Vagina (tissue), 2 donors: ENCODE measurements around the gene GNAL. TPM values are rescaled to one million over a fixed set of nuclear protein-coding genes. Genes with fewer than 3 reads are reported as not detected.

Experiments used
- DNase-seq, 2 donors: peaks; one replicate each; pipeline ENCODE4 v3.0.0-alpha.2; 2017; ENCODE audit errors: extremely low spot score in 2 of 2
- H3K27ac ChIP-seq: fragments of 200-600 bp; sonication (generic); one replicate; pipeline ENCODE4 v1.5.1; 2019
- H3K27me3 ChIP-seq: fragments of 200-600 bp; sonication (generic); one replicate; pipeline ENCODE4 v1.5.1; 2019
- H3K36me3 ChIP-seq, 2 donors: fragments of 200-600 bp; sonication (generic); one replicate each; pipeline ENCODE4 v1.5.1; 2017 to 2019
- H3K4me1 ChIP-seq: fragments of 200-600 bp; sonication (generic); one replicate; pipeline ENCODE4 v1.5.1; 2019
- H3K4me3 ChIP-seq, 2 donors: fragments of 200-600 bp; sonication (generic); 1 replicate in 1 of 2; 2 replicates in 1 of 2; pipeline ENCODE4 v1.5.1; 2016 to 2019
- H3K9me3 ChIP-seq: fragments of 200-600 bp; sonication (generic); one replicate; pipeline ENCODE4 v1.5.1; 2019
- POLR2A ChIP-seq, 2 donors: fragments of 450-650 bp; IDR thresholded peaks; one replicate each; pipeline ENCODE4 v1.6.1; 2017; ENCODE audit warnings: antibody characterized with exemption in 2 of 2, mild to moderate bottlenecking in 2 of 2, moderate library complexity in 2 of 2
- POLR2AphosphoS5 ChIP-seq, 2 donors: sonication (generic); formaldehyde crosslinking; IDR thresholded peaks; one replicate each; pipeline ENCODE4 v1.9.0; 2017; ENCODE audit warnings: antibody characterized with exemption in 2 of 2, mild to moderate bottlenecking in 2 of 2, low read depth in 1 of 2; ENCODE audit not compliant: insufficient read depth in 1 of 2
- intact Hi-C: fragments of 100-400 bp; cut with DNase I; formaldehyde crosslinking; loops from one replicate; pipeline ENCODE4 v1.15.1; 2023
- total RNA-seq: library from RNA; depleted of rRNA; stranded (reverse); fragments of >200 nt; gene quantifications from one replicate; pipeline ENCODE4 v1.2.3, GENCODE V29; 2016
- TF ChIP-seq, protein P1 (sequence below), 3 experiments: fragments of 450-650 bp in 2 of 3; fragments of 200-600 bp in 1 of 3; sonication (generic) in 1 of 3; IDR thresholded peaks; one replicate each; pipeline ENCODE4 v1.5.1; 2017 to 2019; ENCODE audit warnings: antibody characterized with exemption in 3 of 3, mild to moderate bottlenecking in 2 of 3, moderate library complexity in 2 of 3

Gene GNAL
- total RNA-seq, 1 donor from 2014 or later: 23.3 TPM

DNA sequence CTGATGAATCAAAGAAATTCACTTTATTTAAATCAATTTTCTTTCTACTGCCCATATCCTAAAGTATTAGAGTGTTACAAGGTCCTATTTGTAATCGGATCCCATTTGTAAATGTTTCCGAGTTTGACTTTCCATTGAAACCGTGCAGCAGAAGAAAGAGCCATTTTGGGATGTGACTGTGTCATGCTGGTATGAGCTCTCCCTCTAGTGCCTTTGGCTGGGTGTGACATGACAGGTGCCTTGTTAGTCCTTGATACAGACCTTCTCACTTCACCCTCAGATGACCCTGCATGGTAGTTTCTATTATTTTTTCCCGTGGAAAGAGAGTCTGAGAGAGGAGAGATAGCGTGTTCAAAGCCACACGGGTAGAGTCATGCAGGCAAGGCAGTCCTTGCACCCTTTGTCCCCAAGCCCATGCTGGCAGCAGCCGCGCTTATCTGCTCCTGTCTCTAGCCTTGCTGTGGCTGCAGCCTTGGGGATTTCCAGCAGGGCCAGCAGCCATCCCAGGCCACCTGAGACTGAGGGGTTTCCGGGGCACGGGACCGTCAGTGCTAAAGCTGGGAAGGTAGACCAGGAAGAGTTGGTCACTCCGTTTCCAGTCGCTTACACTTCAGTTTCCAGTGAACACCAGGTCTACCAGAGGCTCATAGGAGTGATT is 183.5 kb downstream of the GNAL start:
- Histone ChIP-seq H3K27ac (no peak overlapping the region), H3K4me3 (no peak overlapping the region), H3K4me1 (no peaks in the 10 kb centered on the region), H3K27me3 (no peaks in the 10 kb centered on the region), H3K9me3 (no peaks in the 10 kb centered on the region), H3K36me3 (peaks cover 0 to 14% of the 10 kb centered on the region in 2 donors)
- DNase-seq: no peak
- intact Hi-C loops: no loop called here
- TF ChIP-seq POLR2A (IDR thresholded peaks at IDR 0.05) (no peak), POLR2AphosphoS5 (IDR thresholded peaks at IDR 0.05; ENCODE audit: insufficient read depth in 1 of 2, low read depth in 1 of 2) (no peak)
- TF ChIP-seq, protein P1, sequence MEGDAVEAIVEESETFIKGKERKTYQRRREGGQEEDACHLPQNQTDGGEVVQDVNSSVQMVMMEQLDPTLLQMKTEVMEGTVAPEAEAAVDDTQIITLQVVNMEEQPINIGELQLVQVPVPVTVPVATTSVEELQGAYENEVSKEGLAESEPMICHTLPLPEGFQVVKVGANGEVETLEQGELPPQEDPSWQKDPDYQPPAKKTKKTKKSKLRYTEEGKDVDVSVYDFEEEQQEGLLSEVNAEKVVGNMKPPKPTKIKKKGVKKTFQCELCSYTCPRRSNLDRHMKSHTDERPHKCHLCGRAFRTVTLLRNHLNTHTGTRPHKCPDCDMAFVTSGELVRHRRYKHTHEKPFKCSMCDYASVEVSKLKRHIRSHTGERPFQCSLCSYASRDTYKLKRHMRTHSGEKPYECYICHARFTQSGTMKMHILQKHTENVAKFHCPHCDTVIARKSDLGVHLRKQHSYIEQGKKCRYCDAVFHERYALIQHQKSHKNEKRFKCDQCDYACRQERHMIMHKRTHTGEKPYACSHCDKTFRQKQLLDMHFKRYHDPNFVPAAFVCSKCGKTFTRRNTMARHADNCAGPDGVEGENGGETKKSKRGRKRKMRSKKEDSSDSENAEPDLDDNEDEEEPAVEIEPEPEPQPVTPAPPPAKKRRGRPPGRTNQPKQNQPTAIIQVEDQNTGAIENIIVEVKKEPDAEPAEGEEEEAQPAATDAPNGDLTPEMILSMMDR (IDR thresholded peaks at IDR 0.05): no peak

DNA sequence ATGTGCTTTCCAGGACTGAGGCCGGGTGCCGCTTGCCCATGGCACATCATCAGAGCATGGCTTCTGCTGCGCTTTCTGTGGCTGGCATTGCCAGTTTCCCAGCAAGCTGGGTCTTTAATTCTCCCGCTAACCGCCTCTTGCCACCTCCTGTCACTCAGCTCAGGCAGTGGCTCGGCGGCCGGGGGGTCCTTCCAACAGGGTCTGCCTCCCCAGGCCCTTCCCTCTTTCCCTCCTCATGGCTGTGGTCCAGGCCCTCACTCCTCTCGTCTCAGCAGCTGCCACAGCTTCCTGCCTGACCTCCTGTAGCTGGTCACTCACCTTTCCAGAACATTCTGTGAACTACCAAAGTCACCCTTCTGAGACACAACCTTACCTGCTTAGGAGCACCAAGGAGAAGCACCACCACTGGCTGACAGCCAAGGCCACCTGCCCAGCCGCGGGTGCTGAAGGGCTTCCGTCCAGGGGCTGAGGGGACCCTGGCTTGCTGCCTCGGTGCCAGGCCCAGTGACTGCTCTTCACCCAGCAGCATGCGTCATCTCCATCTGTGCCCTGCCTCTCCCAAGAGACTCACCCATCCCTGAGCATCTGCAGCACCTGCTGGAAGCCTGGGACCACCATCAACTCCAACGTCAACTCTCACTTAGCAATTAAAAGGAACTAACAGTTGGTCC is 184.7 kb downstream of the GNAL start:
- intact Hi-C loops: no loop called here
- H3K4me1 ChIP-seq: no peaks in the 10 kb centered on the region
- no peak for DNase-seq
- no peak overlapping the region for H3K4me3 ChIP-seq
- no peaks in the 10 kb centered on the region for H3K9me3 ChIP-seq
- no peak for TF ChIP-seq POLR2AphosphoS5 (IDR thresholded peaks at IDR 0.05; ENCODE audit: insufficient read depth in 1 of 2, low read depth in 1 of 2)
- TF ChIP-seq POLR2A (IDR thresholded peaks at IDR 0.05): no peak
- TF ChIP-seq, protein P1 (IDR thresholded peaks at IDR 0.05): no peak
- no peak overlapping the region for H3K27ac ChIP-seq
- H3K36me3 ChIP-seq: peaks cover 0 to 10% of the 10 kb centered on the region in 2 donors
- H3K27me3 ChIP-seq: no peaks in the 10 kb centered on the region

DNA sequence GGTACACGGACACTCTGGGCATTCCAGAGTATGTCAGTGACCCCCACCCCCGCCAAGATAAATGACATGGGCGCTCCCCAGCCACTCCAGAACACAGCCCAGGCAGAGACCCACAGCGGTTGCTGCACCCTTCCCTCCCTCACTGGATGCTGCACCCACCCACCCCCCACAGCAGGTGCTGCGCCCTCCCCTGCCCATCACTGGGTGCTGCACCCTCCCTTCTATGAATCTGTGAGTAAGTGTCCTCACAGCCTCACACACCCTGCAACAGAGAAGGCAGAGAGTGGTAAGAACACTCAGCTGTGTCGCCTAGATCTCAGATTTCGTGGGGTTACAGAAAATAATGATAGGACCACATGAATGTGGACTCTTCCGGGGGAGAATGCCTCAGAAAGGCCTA is 185.6 kb downstream of the GNAL start:
- H3K27me3 ChIP-seq: no peaks in the 10 kb centered on the region
- no peak for DNase-seq
- H3K36me3 ChIP-seq: peaks cover 0 to 5% of the 10 kb centered on the region in 2 donors
- H3K4me3 ChIP-seq: no peak overlapping the region
- H3K9me3 ChIP-seq: no peaks in the 10 kb centered on the region
- TF ChIP-seq POLR2A (IDR thresholded peaks at IDR 0.05) (no peak), POLR2AphosphoS5 (IDR thresholded peaks at IDR 0.05; ENCODE audit: insufficient read depth in 1 of 2, low read depth in 1 of 2) (no peak)
- TF ChIP-seq, protein P1 (IDR thresholded peaks at IDR 0.05): no peak
- no peaks in the 10 kb centered on the region for H3K4me1 ChIP-seq
- no peak overlapping the region for H3K27ac ChIP-seq
- intact Hi-C loops: no loop called here

DNA sequence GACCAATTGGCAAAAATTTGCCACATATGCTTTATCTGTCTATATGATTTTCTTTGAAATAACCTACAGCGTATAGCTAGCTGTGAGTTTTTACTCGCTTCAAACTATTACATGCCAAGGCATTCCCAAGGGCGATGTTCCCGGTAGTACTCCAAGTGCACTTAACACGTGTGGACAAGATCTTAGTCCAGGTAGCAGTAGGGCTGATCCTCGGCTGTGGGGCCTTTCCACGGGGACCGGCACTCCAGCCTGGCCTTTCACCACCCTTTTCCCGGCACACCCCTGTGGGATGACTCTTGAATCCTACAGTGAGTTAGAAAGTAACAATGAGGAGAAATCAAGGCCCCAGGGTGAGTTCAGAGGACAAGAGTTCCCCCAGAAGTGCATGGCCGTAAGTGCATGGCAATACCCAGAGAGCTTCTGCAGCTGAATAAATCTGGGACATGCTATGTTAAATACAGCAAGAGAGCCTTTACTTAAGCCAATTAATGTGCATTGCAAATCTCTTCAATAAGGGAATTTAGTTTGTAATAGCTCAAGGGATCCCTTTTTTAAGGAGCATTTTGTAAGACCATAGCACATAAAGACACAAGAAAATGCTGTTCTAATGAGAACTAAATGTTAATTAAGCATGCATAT is 188.6 kb downstream of the GNAL start:
- intact Hi-C loops: no loop called here
- Histone ChIP-seq H3K4me3 (no peak overlapping the region), H3K27ac (no peak overlapping the region), H3K4me1 (no peaks in the 10 kb centered on the region), H3K36me3 (peaks cover 0 to 5% of the 10 kb centered on the region in 2 donors), H3K9me3 (no peaks in the 10 kb centered on the region), H3K27me3 (no peaks in the 10 kb centered on the region)
- no peak for DNase-seq
- TF ChIP-seq POLR2AphosphoS5 (IDR thresholded peaks at IDR 0.05; ENCODE audit: insufficient read depth in 1 of 2, low read depth in 1 of 2): no peak
- no peak for TF ChIP-seq POLR2A (IDR thresholded peaks at IDR 0.05)
- TF ChIP-seq, protein P1 (IDR thresholded peaks at IDR 0.05): no peak
